PFSK-1 (cell line): ENCODE results near the gene GLP1R.

Source experiments
- FOXP2 ChIP-seq: optimal IDR thresholded peaks from 2 replicates; pipeline ENCODE3; 2011; ENCODE audit warnings: borderline replicate concordance, control low read depth, inconsistent platforms; ENCODE audit not compliant: insufficient read depth; ENCODE audit errors: extremely low read length, extremely low read depth
- POLR2AphosphoS5 ChIP-seq: IDR thresholded peaks from 2 replicates; pipeline ENCODE4 v1.6.1; 2012; ENCODE audit warnings: low read depth, mild to moderate bottlenecking, control low read depth, low read length, moderate library complexity
- REST ChIP-seq, 2 experiments: IDR thresholded peaks; 2 replicates each; pipeline versions ENCODE4 v1.6.1 to v1.8.0; 2011 to 2012; ENCODE audit warnings: low read depth in 2 of 2, low read length in 2 of 2, control low read depth in 1 of 2, inconsistent platforms in 1 of 2, mild to moderate bottlenecking in 1 of 2, moderate library complexity in 1 of 2; ENCODE audit not compliant: insufficient read depth in 1 of 2
- SIN3A ChIP-seq: IDR thresholded peaks from 2 replicates; pipeline ENCODE4 v1.6.1; 2012; ENCODE audit warnings: mild to moderate bottlenecking, low read length, moderate library complexity, borderline replicate concordance; ENCODE audit not compliant: insufficient read depth
- TAF1 ChIP-seq: IDR thresholded peaks from 2 replicates; pipeline ENCODE4 v1.6.1; 2012; ENCODE audit warnings: low read length, control low read depth, borderline replicate concordance; ENCODE audit not compliant: insufficient read depth

DNA sequence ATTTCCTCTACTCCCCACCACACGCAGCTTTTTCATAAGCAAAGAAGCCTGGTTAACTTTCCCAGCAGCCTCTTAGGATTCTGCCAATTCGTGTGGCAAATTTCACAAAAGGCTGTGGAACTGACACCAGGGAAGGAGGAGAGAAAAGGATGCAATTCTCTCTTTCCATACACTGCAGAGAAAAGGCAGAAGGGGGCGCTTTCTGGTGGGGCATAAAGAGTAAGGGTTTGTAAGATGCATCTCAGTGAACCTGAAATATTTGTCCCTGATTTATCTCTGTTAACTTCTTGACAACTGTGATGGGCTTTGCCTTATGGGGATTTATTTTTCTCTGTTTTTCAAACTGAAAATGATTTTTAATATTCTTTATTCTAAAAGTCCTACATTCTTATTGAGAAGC, 45.5 kb upstream of the GLP1R start:
- TF ChIP-seq SIN3A = no peak
- no peak for TF ChIP-seq REST (IDR thresholded peaks at IDR 0.05; ENCODE audit: insufficient read depth in 1 of 2, low read depth in 2 of 2, low read length in 2 of 2)
- no peak for TF ChIP-seq POLR2AphosphoS5
- no peak for TF ChIP-seq TAF1
- no peak for TF ChIP-seq FOXP2
